ENCODE results near the gene COX15.
"Not testable (repeated sequence)": the region's sequence is repeated elsewhere in the genome, so short reads cannot be mapped to it uniquely, and the experiment has no call there.

COX15 gene

GRCh38 chr10:99748823-99749451, 17.0 kb upstream of the COX15 start:
- no peak for DNase-seq (ENCODE audit: low read depth)
- TF ChIP-seq, protein P1, sequence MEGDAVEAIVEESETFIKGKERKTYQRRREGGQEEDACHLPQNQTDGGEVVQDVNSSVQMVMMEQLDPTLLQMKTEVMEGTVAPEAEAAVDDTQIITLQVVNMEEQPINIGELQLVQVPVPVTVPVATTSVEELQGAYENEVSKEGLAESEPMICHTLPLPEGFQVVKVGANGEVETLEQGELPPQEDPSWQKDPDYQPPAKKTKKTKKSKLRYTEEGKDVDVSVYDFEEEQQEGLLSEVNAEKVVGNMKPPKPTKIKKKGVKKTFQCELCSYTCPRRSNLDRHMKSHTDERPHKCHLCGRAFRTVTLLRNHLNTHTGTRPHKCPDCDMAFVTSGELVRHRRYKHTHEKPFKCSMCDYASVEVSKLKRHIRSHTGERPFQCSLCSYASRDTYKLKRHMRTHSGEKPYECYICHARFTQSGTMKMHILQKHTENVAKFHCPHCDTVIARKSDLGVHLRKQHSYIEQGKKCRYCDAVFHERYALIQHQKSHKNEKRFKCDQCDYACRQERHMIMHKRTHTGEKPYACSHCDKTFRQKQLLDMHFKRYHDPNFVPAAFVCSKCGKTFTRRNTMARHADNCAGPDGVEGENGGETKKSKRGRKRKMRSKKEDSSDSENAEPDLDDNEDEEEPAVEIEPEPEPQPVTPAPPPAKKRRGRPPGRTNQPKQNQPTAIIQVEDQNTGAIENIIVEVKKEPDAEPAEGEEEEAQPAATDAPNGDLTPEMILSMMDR (IDR thresholded peaks at IDR 0.05; ENCODE audit: low read depth, low read length): no peak
- TF ChIP-seq MAX (IDR thresholded peaks at IDR 0.05; ENCODE audit: low read depth, low read length) (no peak), MYC (IDR thresholded peaks at IDR 0.05; ENCODE audit: low read depth, low read length) (no peak), POLR2A (IDR thresholded peaks at IDR 0.05; ENCODE audit: extremely low read depth, insufficient read length) (no peak)
- no peak overlapping the region for H3K4me3 ChIP-seq (ENCODE audit: low read depth, low read length)

- not testable (repeated sequence) for DNase-seq (ENCODE audit: low read depth)
These were observed 14.2 kb upstream of the COX15 start for GRCh38 chr10:99746166-99746565.

GRCh38 chr10:99743841-99744240, 11.9 kb upstream of the COX15 start:
- no peak for DNase-seq (ENCODE audit: low read depth)
- TF ChIP-seq MYC (IDR thresholded peaks at IDR 0.05; ENCODE audit: low read depth, low read length) (no peak), MAX (IDR thresholded peaks at IDR 0.05; ENCODE audit: low read depth, low read length) (no peak)
- no peak overlapping the region for H3K4me3 ChIP-seq (ENCODE audit: low read depth, low read length)

More at GRCh38 chr10:99746166-99746565, 14.2 kb upstream of the COX15 start:
- H3K4me3 ChIP-seq (ENCODE audit: low read depth, low read length): not testable (repeated sequence)

GRCh38 chr10:99742701-99743100, 10.8 kb upstream of the COX15 start:
- TF ChIP-seq POLR2A (IDR thresholded peaks at IDR 0.05; ENCODE audit: extremely low read depth, insufficient read length): no peak
- no peak for TF ChIP-seq MAX (IDR thresholded peaks at IDR 0.05; ENCODE audit: low read depth, low read length)
- TF ChIP-seq, protein P1 (IDR thresholded peaks at IDR 0.05; ENCODE audit: low read depth, low read length): no peak
- no peak for TF ChIP-seq MYC (IDR thresholded peaks at IDR 0.05; ENCODE audit: low read depth, low read length)
- no peak overlapping the region for H3K4me3 ChIP-seq (ENCODE audit: low read depth, low read length)
- no peak for DNase-seq (ENCODE audit: low read depth)

- no peak for TF ChIP-seq MYC (IDR thresholded peaks at IDR 0.05; ENCODE audit: low read depth, low read length)
- TF ChIP-seq, protein P1 (IDR thresholded peaks at IDR 0.05; ENCODE audit: low read depth, low read length): no peak
- TF ChIP-seq MAX (IDR thresholded peaks at IDR 0.05; ENCODE audit: low read depth, low read length): no peak
- TF ChIP-seq POLR2A (IDR thresholded peaks at IDR 0.05; ENCODE audit: extremely low read depth, insufficient read length): no peak
- no peak for DNase-seq (ENCODE audit: low read depth)
- H3K4me3 ChIP-seq (ENCODE audit: low read depth, low read length): no peak overlapping the region
These were observed 10.3 kb upstream of the COX15 start for GRCh38 chr10:99742254-99742653.

DNA sequence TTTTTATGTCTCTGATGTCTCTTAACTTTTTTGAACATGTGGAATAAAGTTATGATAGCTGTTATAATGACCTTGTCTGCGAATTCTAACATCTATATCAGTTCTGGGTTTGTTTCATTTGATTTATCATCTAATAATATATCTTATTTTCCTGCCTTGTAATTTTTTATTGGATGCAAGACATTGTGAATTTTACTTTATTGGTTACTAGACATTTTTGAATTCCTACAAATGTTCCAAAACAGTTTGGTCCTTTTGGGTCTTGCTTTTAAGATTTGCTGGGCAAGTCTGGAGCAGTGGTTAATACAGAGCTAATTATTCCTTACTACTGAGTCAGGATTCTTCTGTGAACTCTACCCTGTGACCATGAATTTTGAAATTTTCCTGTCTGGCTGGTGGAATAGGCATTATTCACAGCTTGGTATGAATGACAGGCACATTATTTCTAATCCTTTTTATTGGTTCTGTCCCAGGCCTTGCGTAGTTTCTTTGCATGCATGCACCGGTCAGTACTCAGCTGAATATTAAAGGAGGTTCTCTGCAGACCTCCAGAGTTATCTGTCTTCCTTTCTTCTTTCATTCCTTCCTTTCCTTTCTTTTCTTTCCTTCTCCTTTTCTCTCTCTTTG, 9.1 kb upstream of the COX15 start:
- no peak for DNase-seq (ENCODE audit: low read depth)
- TF ChIP-seq MYC (IDR thresholded peaks at IDR 0.05; ENCODE audit: low read depth, low read length) (no peak), MAX (IDR thresholded peaks at IDR 0.05; ENCODE audit: low read depth, low read length) (no peak), POLR2A (IDR thresholded peaks at IDR 0.05; ENCODE audit: extremely low read depth, insufficient read length) (no peak)
- TF ChIP-seq, protein P1 (IDR thresholded peaks at IDR 0.05; ENCODE audit: low read depth, low read length): no peak
- H3K4me3 ChIP-seq (ENCODE audit: low read depth, low read length): no peak overlapping the region

All from NB4 (cell line).